ENCODE data around the gene NTNG1.

- TF ChIP-seq POLR2A (IDR thresholded peaks at IDR 0.05; ENCODE audit: low read depth, low read length) (no peak), CTCF (conservative IDR thresholded peaks at IDR 0.05; ENCODE audit: low read depth, low read length) (no peak)
Measured at GRCh38 chr1:107096690-107097089, 44.1 kb upstream of the NTNG1 start.

Measured in IMR-90 (cell line).